HG03039 (cell line): Measurements from ENCODE around the gene TMEM52.

Experiments used
- ATAC-seq: cut with Tn5 transposase; IDR thresholded peaks from one replicate; pipeline ENCODE4 v1.9.1; 2021; ENCODE audit warnings: mild to moderate bottlenecking, moderate library complexity; ENCODE audit not compliant: unreplicated experiment

The TMEM52 gene

DNA sequence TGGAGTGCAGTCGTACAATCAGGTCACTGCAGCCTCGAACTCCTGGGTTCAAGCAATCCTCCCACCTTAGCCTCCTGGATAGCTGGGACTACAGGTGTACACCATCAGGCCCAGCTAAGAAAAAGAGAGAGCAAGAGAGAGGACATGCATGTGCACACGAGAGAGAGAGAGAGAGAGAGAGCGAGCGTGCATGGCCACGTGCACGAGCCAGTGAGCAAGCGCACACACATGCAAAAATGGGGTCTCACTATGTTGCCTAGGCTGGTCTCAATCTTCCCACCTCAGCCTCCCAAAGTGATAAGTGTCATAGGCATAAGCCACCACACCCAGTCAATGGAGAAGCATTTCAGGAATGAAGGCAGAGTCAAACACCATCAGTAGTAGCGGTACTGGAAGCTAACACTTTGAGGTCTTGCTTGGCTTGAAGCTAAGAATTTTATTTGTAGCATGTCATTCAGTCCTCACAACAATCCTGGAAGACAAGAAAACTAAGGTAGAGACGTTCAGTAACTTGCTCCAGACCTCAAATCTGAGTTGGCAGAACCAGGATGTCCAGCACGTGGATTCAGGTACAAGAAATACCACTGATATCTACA lies 42.6 kb downstream of the TMEM52 start:
- no peak for ATAC-seq

DNA sequence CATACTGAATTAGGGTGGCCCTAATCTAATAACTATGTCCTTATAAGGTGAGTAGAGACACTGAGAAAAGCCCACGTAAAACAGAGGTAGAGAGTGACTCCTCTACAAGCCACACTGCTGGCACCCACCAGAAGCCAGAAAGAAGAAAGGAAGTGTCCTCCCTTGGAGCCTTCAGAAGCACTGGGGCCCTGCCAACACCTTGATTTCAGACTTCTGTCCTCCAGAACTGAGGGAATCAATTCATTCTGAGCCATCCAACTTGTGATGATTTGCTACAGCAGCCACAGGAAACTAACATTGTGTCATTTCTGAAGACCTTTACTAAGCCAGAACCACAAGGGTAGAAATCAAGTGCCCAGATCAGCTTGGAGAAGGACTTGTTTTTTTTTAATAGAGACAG lies 43.1 kb downstream of the TMEM52 start:
- no peak for ATAC-seq

DNA sequence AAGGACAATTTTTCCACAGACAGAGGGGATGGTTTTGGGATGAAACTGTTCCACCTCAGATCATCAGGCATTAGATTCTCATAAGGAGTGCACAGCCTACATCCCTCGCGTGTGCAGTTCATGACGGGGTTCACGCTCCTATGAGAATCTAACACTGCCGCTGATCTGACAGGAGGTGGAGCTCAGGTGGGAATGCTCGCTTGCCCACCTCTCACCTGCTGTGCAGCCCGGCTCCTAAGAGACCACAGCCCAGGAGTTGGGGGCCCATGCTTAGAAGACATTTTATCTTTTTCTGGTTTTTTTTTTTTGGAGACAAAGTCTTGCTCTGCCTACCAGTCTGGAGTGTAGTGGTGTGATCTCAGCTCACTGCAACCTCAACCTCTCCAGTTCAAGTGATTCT lies 44.2 kb downstream of the TMEM52 start:
- ATAC-seq, result no peak

DNA sequence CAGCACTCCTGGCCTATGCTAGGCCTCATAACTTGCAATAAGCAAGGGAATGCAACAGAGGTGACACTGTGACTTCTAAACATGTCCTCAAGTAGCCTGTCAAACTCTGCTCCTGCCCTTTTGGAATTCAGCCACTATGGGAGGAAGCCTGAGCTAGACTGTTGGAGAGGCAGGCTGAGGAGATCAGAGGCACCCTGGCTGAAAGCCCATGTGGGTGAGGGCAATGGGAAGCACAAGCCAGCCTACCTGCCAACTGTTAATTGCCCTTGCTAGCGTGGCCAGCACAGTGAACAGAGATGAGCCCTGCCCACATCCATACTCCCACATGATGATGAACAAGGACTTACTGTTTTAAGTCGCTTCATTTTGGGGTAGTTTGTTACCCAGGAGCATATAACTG lies 45.9 kb downstream of the TMEM52 start:
- ATAC-seq, result no peak

DNA sequence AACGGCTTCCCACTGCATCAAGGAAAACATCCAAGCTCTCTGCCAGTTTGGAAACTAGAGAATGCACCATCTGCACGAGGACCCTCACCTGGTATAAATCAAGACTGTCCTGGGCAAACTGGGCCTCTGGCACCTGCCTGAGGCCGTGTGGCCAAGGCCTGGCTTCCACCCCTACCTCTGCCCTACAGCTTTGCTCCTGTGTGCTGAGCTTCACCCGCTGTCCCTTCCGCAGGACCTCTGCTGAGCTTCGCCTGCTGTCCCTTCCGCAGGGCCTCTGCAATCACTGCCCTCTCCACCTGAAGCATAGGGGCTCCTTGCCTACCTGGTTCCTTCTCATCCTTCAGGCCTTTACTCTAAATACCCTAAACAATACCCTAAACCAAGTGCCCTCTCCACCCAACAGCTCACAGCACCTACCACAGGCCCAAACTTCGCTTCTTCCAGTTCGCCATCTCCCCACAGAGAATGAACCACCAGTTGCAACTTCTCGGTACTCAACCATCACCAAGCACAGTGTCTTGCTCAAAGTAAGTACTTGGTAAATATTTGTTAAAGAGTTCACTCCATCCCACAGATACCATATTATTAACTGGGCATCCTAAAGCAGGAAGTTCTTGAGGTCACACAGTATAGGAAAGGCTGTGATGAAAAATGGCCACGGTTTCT lies 46.6 kb downstream of the TMEM52 start:
- no peak for ATAC-seq

DNA sequence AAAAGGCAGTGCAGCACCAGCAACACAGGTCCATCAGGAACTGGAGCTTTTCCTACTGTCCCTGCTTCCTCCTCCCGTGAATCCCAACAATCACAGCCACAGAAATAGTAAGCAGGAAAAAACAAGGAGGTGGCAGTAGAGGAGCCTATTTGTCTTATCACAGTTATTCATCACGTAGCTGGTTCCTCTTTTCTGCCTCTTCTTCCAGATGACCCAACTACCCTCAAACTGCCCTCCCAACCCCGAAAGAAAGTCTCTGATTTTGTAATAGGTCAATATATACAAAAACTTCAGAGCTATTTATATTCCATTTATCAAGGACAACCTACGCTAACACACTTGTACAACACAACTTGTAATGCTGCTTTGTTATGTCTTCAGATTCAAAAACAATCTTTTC lies 49.6 kb downstream of the TMEM52 start:
- no peak for ATAC-seq
